ENCODE data around the gene LRCOL1.

GRCh38 chr12:132619071-132619385, 8.6 kb upstream of the LRCOL1 start:
- TF ChIP-seq CTCF (conservative IDR thresholded peaks at IDR 0.05; ENCODE audit: low read length) (no peak), EZH2phosphoT487 (IDR thresholded peaks at IDR 0.05; ENCODE audit: borderline replicate concordance) (no peak)
